ENCODE data around the gene NEK6. TPM values are rescaled to one million over a fixed set of nuclear protein-coding genes. Genes with fewer than 3 reads are reported as not detected.
A peak's percentile ranks its signal among the peaks of the same experiment; 100 is the strongest.
"Not testable (repeated sequence)": the region's sequence is repeated elsewhere in the genome, so short reads cannot be mapped to it uniquely, and the experiment has no call there.

NEK6 gene
- total RNA-seq, 1 donor from 2014 or later, result 24.9 TPM

- DNase-seq (ENCODE audit: low spot score), result no peak
Observed at GRCh38 chr9:124228516-124228915, 29.2 kb upstream of the NEK6 start.

GRCh38 chr9:124231095-124231737, 26.5 kb upstream of the NEK6 start:
- no peak for DNase-seq (ENCODE audit: low spot score)

- DNase-seq (ENCODE audit: low spot score), result no peak
Observed at GRCh38 chr9:124238546-124239140, 19.1 kb upstream of the NEK6 start.

GRCh38 chr9:124239249-124240073, 18.3 kb upstream of the NEK6 start:
- no peak for DNase-seq (ENCODE audit: low spot score)

GRCh38 chr9:124242331-124243194, 15.2 kb upstream of the NEK6 start:
- no peak for DNase-seq (ENCODE audit: low spot score)

- DNase-seq (ENCODE audit: low spot score), result not testable (repeated sequence)
Observed at GRCh38 chr9:124247393-124247792, 10.4 kb upstream of the NEK6 start.

- no peak for DNase-seq (ENCODE audit: low spot score)
Observed at GRCh38 chr9:124248066-124248465, 9.7 kb upstream of the NEK6 start.

GRCh38 chr9:124248960-124249359, 8.8 kb upstream of the NEK6 start:
- no peak for DNase-seq (ENCODE audit: low spot score)

GRCh38 chr9:124251204-124251603, 6.5 kb upstream of the NEK6 start:
- DNase-seq (ENCODE audit: low spot score), result no peak

- no peak for DNase-seq (ENCODE audit: low spot score)
Observed at GRCh38 chr9:124251605-124252378, 6.0 kb upstream of the NEK6 start.

GRCh38 chr9:124252878-124253277, 4.9 kb upstream of the NEK6 start:
- not testable (repeated sequence) for DNase-seq (ENCODE audit: low spot score)

- DNase-seq (ENCODE audit: low spot score), result no peak
Observed at GRCh38 chr9:124254261-124254682, 3.5 kb upstream of the NEK6 start.

GRCh38 chr9:124255222-124255621, 2.5 kb upstream of the NEK6 start:
- no peak for DNase-seq (ENCODE audit: low spot score)

- no peak for DNase-seq (ENCODE audit: low spot score)
Observed at GRCh38 chr9:124256517-124257069, 1.2 kb upstream of the NEK6 start.

- no peak for DNase-seq (ENCODE audit: low spot score)
Observed at GRCh38 chr9:124257070-124257843, 492 bp upstream of the NEK6 start.

GRCh38 chr9:124258607-124259157, 933 bp downstream of the NEK6 start:
- no peak for DNase-seq (ENCODE audit: low spot score)

GRCh38 chr9:124259158-124259808, 1.5 kb downstream of the NEK6 start:
- peak; percentile 90 for DNase-seq (ENCODE audit: low spot score)

GRCh38 chr9:124260769-124261603, 3.2 kb downstream of the NEK6 start:
- no peak for DNase-seq (ENCODE audit: low spot score)

Data from ureter (tissue), 1 donor.